ENCODE measurements around the gene XRN1. TPM values are rescaled to one million over a fixed set of nuclear protein-coding genes. Genes with fewer than 3 reads are reported as not detected.

The XRN1 gene
- total RNA-seq, 4 donors from 2014 or later: 32.0 to 43.8 (median 35.6) TPM

DNA sequence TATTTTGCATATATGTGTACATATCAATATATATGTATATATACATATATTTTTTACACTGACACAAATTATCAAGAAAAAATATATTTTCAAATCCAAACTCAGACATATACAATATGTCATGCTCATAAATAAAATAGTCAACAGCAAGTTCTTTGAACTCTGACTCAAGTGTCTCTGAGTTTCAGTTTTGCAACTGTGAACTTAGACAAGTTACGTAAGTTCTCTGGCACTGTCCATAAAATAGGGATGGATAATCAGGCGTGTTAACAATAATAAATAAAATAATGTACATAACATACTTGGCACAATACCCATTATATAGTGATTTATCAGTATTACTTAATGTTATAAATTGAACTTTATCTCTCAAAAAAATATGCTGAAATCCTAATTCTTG, 12.1 kb upstream of the XRN1 start:
- intact Hi-C loops (cut with DNase I; ENCODE audit: low total_unique reads): no loop called here
- DNase-seq (ENCODE audit: low spot score in 2 of 2): no peak
- no peak for TF ChIP-seq POLR2A (IDR thresholded peaks at IDR 0.05)
- TF ChIP-seq, protein P1, sequence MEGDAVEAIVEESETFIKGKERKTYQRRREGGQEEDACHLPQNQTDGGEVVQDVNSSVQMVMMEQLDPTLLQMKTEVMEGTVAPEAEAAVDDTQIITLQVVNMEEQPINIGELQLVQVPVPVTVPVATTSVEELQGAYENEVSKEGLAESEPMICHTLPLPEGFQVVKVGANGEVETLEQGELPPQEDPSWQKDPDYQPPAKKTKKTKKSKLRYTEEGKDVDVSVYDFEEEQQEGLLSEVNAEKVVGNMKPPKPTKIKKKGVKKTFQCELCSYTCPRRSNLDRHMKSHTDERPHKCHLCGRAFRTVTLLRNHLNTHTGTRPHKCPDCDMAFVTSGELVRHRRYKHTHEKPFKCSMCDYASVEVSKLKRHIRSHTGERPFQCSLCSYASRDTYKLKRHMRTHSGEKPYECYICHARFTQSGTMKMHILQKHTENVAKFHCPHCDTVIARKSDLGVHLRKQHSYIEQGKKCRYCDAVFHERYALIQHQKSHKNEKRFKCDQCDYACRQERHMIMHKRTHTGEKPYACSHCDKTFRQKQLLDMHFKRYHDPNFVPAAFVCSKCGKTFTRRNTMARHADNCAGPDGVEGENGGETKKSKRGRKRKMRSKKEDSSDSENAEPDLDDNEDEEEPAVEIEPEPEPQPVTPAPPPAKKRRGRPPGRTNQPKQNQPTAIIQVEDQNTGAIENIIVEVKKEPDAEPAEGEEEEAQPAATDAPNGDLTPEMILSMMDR (IDR thresholded peaks at IDR 0.05): no peak
- H3K4me3 ChIP-seq (ENCODE audit: low read depth, poor library complexity, severe bottlenecking): no peak overlapping the region
- WGBS, 2 donors: 86 to 87% methylated on average over 2 of the region's 2 CpGs

DNA sequence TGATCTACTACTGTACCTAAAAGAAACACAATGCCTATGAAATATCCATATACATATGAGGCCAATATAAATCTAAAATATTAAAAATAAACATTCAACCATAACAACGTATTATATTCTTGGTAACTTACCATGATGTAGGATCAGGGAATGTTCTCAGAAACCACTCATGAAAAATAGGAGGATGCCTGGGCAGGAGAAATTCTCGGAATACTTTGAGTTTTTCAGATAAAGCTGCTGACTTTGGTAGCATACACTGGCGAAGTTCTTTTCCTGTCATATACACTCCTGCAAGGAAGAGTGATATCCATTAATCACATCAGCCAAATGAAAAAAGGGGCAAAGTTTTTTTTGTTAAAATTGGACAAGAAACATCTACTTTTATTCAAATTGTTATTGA, 11.3 kb upstream of the XRN1 start:
- DNase-seq (ENCODE audit: low spot score in 2 of 2): no peak
- intact Hi-C loops (cut with DNase I; ENCODE audit: low total_unique reads): no loop called here
- H3K4me3 ChIP-seq (ENCODE audit: low read depth, poor library complexity, severe bottlenecking): no peak overlapping the region
- WGBS, 2 donors: 95 to 98% methylated on average over 3 of the region's 3 CpGs
- no peak for TF ChIP-seq POLR2A (IDR thresholded peaks at IDR 0.05)
- TF ChIP-seq, protein P1 (IDR thresholded peaks at IDR 0.05): no peak

DNA sequence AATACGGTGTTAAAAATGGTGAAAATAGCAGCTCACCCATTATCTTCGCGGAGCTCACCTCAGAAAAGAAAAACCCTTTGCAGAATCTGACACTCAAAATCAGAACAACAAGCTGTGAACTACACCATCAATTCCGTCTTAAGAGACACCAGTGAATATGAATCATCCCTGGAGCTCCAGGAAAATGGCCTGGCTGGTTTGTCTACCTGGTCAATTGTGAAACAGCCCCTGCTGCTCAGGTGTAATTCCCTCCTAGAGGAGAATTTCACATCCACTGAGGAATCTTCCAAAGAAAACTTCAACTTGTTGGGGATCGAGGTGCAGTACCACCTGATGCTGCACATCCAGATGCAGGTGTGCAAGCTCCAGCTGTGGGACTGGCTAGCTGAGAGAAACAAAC, 3.0 kb upstream of the XRN1 start:
- intact Hi-C loops (cut with DNase I; ENCODE audit: low total_unique reads): no loop called here
- WGBS, 2 donors: 91 to 92% methylated on average over 5 of the region's 5 CpGs
- H3K4me3 ChIP-seq (ENCODE audit: low read depth, poor library complexity, severe bottlenecking): no peak overlapping the region
- no peak for TF ChIP-seq POLR2A (IDR thresholded peaks at IDR 0.05)
- TF ChIP-seq, protein P1 (IDR thresholded peaks at IDR 0.05): no peak
- DNase-seq (ENCODE audit: low spot score in 2 of 2): no peak

DNA sequence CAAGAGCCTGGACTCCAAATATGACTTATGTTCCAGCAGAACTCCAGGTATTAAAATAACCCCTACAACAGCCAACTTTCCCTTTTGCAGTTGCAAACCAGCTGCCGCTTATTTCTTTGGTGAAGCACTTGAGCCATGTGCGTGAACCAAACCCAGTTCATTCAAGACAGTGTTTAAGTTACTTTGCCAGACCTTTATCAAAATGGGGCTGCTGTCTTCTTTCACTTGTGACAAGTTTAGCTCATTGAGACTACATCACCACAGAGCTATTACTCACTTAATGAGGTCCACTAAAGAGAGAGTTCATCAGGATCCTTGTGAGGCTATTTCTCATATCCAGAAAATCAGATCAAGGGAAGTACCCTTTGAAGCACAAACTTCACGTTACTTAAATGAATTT, 2.4 kb upstream of the XRN1 start:
- intact Hi-C loops (cut with DNase I; ENCODE audit: low total_unique reads): no loop called here
- WGBS, 2 donors: 85 to 95% methylated on average over 3 of the region's 3 CpGs
- no peak for DNase-seq (ENCODE audit: low spot score in 2 of 2)
- no peak for TF ChIP-seq POLR2A (IDR thresholded peaks at IDR 0.05)
- TF ChIP-seq, protein P1 (IDR thresholded peaks at IDR 0.05): no peak
- H3K4me3 ChIP-seq (ENCODE audit: low read depth, poor library complexity, severe bottlenecking): no peak overlapping the region

DNA sequence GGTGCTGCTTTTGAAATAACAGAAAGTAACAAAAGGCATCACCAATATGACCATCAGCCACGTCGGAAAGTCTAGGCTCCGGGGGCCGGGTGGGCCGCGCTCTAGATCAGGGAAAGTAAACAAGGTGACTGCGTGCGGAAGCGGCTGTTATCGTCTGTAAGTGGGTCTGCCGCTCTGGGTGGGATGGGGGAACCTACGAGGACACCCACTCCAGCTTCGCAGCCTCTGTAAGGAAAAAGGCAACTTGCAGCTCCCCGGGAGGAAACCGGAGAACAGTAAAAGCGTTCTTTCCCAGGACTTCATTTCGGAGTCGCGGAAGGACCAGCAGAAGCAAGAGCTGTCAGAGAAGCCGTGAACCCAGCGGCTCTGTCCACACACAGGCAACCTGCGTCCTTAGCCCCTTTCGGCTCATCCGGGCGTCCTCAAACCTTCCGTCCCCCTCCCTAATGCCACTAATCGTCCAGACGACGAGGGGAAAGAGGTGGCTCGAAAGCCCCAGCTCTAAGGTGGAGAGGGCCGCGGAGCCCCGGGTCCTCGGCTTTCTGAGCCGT, 461 bp downstream of the XRN1 start:
- DNase-seq (ENCODE audit: low spot score in 2 of 2): peak in 1 of 2 donors; percentile 87
- intact Hi-C loops (cut with DNase I; ENCODE audit: low total_unique reads): no loop called here
- TF ChIP-seq, protein P1 (IDR thresholded peaks at IDR 0.05): no peak
- TF ChIP-seq POLR2A (IDR thresholded peaks at IDR 0.05): no peak
- peak overlapping the region; percentile 95 for H3K4me3 ChIP-seq (ENCODE audit: low read depth, poor library complexity, severe bottlenecking)
- WGBS, 2 donors: 0 to 1% methylated on average over 35 of the region's 35 CpGs

DNA sequence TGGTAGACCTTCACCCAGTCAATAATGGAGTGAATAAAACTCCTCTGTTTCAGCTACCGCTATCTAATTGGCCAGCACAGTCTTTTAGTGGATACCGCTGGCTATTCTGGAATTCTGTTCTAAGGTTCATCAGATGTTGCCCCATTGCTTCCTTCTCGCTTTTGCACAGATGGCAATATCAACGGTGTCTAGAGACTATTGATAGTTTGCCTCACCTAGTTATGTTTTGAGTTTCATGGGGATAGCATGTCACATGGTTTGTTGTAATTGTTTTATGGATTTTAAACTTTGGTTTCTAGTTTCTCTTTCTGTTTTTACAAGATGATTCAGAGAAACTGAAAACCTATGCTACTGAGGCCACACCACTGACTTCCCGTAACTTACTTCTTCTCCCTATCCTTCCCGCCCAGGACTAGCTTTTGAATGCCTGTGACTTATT, 2.0 kb downstream of the XRN1 start:
- no peak for DNase-seq (ENCODE audit: low spot score in 2 of 2)
- intact Hi-C loops (cut with DNase I; ENCODE audit: low total_unique reads): no loop called here
- 77 to 82% methylated on average over 6 of the region's 6 CpGs for WGBS, 2 donors
- TF ChIP-seq POLR2A (IDR thresholded peaks at IDR 0.05): no peak
- H3K4me3 ChIP-seq (ENCODE audit: low read depth, poor library complexity, severe bottlenecking): no peak overlapping the region
